Measurements from ENCODE around the gene UNC5B. TPM values are rescaled to one million over a fixed set of nuclear protein-coding genes. Genes with fewer than 3 reads are reported as not detected.

Gene UNC5B
- total and polyA plus RNA-seq, 8 donors: 14.4 to 31.2 (median 21.4) TPM

- DNase-seq (no peak), ATAC-seq (no peak)
- Histone ChIP-seq H3K27me3 (no peaks in the 10 kb centered on the region), H3K4me3 (no peak overlapping the region), H3K4me1 (no peaks in the 10 kb centered on the region), H3K27ac (no peak overlapping the region), H3K36me3 (peaks cover 0 to 31% of the 10 kb centered on the region in 2 donors), H3K9me3 (no peaks in the 10 kb centered on the region)
- intact Hi-C loops (cut with DNase I): no loop called here
- TF ChIP-seq CTCF (IDR thresholded peaks at IDR 0.05): no peak
Measured at GRCh38 chr10:71326464-71326881, 114.1 kb downstream of the UNC5B start.

GRCh38 chr10:71330789-71331404, 118.5 kb downstream of the UNC5B start:
- no peak for ATAC-seq
- Histone ChIP-seq H3K27ac (no peak overlapping the region), H3K9me3 (no peaks in the 10 kb centered on the region), H3K4me1 (peaks cover 4 to 14% of the 10 kb centered on the region in 2 donors), H3K4me3 (no peak overlapping the region), H3K27me3 (no peaks in the 10 kb centered on the region), H3K36me3 (peaks cover 0 to 24% of the 10 kb centered on the region in 2 donors)
- no peak for DNase-seq
- no peak for TF ChIP-seq CTCF (IDR thresholded peaks at IDR 0.05)
- intact Hi-C loops (cut with DNase I): no loop called here

GRCh38 chr10:71331736-71332135, 119.4 kb downstream of the UNC5B start:
- Histone ChIP-seq H3K27me3 (no peaks in the 10 kb centered on the region), H3K27ac (no peak overlapping the region), H3K4me3 (no peak overlapping the region), H3K9me3 (no peaks in the 10 kb centered on the region), H3K4me1 (peaks cover 4 to 14% of the 10 kb centered on the region in 2 donors), H3K36me3 (peaks cover 0 to 16% of the 10 kb centered on the region in 2 donors)
- DNase-seq: no peak
- intact Hi-C loops (cut with DNase I): no loop called here
- TF ChIP-seq CTCF (IDR thresholded peaks at IDR 0.05): no peak
- no peak for ATAC-seq

- no peak for ATAC-seq
- Histone ChIP-seq H3K4me3 (no peak overlapping the region), H3K4me1 (peaks cover 4 to 14% of the 10 kb centered on the region in 2 donors), H3K36me3 (peaks cover 0 to 13% of the 10 kb centered on the region in 2 donors), H3K27ac (no peak overlapping the region), H3K9me3 (no peaks in the 10 kb centered on the region), H3K27me3 (no peaks in the 10 kb centered on the region)
- no peak for TF ChIP-seq CTCF (IDR thresholded peaks at IDR 0.05)
- no peak for DNase-seq
- intact Hi-C loops (cut with DNase I): no loop called here
Measured at GRCh38 chr10:71332466-71332865, 120.1 kb downstream of the UNC5B start.

- no peaks in the 10 kb centered on the region for H3K9me3 ChIP-seq
- no peak for TF ChIP-seq CTCF (IDR thresholded peaks at IDR 0.05)
- H3K27me3 ChIP-seq: no peaks in the 10 kb centered on the region
- intact Hi-C loops (cut with DNase I): no loop called here
- H3K4me3 ChIP-seq: no peak overlapping the region
- ATAC-seq: peak; percentile 72
- peaks cover 4 to 14% of the 10 kb centered on the region in 2 donors for H3K4me1 ChIP-seq
- H3K36me3 ChIP-seq: peaks cover 0 to 5% of the 10 kb centered on the region in 2 donors
- DNase-seq: peak in 1 of 4 donors; percentile 73
- H3K27ac ChIP-seq: peak overlapping the region in 1 of 2 donors; percentile 50
Measured at GRCh38 chr10:71333129-71333887, 120.9 kb downstream of the UNC5B start.
